Measurements from ENCODE around the gene KCNMB1.

DNA sequence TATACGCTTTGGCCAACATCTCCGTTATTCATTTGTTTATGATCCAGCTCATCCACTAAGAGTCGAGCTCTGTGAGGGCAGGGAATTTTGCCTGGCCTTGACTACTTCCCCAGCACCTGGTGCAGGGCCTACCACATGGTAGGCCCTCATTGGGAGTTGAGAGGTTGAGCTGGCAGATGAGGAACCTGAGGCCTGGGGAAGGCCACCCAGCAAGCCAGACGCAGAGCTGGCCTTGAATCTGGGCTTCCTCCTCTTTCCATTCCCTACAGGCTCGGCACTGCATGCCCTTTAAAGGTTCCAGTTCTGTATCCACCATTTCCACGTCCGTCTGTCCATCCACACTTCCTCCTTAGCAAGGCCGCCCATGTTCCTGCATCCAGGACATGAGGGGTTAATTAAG lies 24.2 kb downstream of the KCNMB1 start:
- no peak for TF ChIP-seq POLR2A (IDR thresholded peaks at IDR 0.05)
- TF ChIP-seq, protein P1, sequence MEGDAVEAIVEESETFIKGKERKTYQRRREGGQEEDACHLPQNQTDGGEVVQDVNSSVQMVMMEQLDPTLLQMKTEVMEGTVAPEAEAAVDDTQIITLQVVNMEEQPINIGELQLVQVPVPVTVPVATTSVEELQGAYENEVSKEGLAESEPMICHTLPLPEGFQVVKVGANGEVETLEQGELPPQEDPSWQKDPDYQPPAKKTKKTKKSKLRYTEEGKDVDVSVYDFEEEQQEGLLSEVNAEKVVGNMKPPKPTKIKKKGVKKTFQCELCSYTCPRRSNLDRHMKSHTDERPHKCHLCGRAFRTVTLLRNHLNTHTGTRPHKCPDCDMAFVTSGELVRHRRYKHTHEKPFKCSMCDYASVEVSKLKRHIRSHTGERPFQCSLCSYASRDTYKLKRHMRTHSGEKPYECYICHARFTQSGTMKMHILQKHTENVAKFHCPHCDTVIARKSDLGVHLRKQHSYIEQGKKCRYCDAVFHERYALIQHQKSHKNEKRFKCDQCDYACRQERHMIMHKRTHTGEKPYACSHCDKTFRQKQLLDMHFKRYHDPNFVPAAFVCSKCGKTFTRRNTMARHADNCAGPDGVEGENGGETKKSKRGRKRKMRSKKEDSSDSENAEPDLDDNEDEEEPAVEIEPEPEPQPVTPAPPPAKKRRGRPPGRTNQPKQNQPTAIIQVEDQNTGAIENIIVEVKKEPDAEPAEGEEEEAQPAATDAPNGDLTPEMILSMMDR (IDR thresholded peaks at IDR 0.05) = no peak

Measured in thyroid gland (tissue), 4 donors.